Astrocyte (in vitro differentiated cells and primary cell): Measurements from ENCODE around the gene RNF207.

Experiments used
- EZH2 ChIP-seq: IDR thresholded peaks from 2 replicates; pipeline ENCODE4 v1.6.1; 2012; ENCODE audit warnings: mild to moderate bottlenecking, low read length, inconsistent platforms; ENCODE audit not compliant: insufficient read depth
- TF ChIP-seq, protein P1 (sequence below): IDR thresholded peaks from 2 replicates; pipeline ENCODE4 v1.5.1; 2011; ENCODE audit warnings: low read depth, mild to moderate bottlenecking, inconsistent platforms, low read length, moderate library complexity; ENCODE audit not compliant: insufficient read depth

DNA sequence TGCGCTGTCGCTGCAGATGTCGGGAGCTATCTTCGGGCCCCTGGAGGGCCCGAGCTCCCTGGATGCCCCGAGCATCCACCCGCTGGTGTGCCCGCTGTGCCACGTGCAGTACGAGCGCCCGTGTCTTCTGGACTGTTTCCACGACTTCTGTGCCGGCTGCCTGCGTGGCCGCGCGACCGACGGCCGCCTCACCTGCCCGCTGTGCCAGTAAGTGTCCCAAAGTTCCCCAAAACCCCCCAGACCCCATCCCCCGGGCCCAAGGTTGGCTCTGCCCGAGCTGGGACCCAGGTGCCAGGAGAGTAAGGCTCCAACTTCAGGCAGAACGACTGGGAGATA is 569 bp downstream of the RNF207 start:
- TF ChIP-seq, protein P1, sequence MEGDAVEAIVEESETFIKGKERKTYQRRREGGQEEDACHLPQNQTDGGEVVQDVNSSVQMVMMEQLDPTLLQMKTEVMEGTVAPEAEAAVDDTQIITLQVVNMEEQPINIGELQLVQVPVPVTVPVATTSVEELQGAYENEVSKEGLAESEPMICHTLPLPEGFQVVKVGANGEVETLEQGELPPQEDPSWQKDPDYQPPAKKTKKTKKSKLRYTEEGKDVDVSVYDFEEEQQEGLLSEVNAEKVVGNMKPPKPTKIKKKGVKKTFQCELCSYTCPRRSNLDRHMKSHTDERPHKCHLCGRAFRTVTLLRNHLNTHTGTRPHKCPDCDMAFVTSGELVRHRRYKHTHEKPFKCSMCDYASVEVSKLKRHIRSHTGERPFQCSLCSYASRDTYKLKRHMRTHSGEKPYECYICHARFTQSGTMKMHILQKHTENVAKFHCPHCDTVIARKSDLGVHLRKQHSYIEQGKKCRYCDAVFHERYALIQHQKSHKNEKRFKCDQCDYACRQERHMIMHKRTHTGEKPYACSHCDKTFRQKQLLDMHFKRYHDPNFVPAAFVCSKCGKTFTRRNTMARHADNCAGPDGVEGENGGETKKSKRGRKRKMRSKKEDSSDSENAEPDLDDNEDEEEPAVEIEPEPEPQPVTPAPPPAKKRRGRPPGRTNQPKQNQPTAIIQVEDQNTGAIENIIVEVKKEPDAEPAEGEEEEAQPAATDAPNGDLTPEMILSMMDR = no peak
- no peak for TF ChIP-seq EZH2
